Measurements from ENCODE around the gene CDX1. TPM values are rescaled to one million over a fixed set of nuclear protein-coding genes. Genes with fewer than 3 reads are reported as not detected.

Gene CDX1
- total RNA-seq, 4 donors from 2014 or later = not detected

- H3K36me3 ChIP-seq = no peaks in the 10 kb centered on the region
- no peak for TF ChIP-seq POLR2A (IDR thresholded peaks at IDR 0.05)
- TF ChIP-seq, protein P1, sequence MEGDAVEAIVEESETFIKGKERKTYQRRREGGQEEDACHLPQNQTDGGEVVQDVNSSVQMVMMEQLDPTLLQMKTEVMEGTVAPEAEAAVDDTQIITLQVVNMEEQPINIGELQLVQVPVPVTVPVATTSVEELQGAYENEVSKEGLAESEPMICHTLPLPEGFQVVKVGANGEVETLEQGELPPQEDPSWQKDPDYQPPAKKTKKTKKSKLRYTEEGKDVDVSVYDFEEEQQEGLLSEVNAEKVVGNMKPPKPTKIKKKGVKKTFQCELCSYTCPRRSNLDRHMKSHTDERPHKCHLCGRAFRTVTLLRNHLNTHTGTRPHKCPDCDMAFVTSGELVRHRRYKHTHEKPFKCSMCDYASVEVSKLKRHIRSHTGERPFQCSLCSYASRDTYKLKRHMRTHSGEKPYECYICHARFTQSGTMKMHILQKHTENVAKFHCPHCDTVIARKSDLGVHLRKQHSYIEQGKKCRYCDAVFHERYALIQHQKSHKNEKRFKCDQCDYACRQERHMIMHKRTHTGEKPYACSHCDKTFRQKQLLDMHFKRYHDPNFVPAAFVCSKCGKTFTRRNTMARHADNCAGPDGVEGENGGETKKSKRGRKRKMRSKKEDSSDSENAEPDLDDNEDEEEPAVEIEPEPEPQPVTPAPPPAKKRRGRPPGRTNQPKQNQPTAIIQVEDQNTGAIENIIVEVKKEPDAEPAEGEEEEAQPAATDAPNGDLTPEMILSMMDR (IDR thresholded peaks at IDR 0.05) = no peak
- H3K4me3 ChIP-seq = peak overlapping the region in 2 of 4 donors; percentile 23 to 42
- intact Hi-C loops (cut with DNase I) = no loop called here
- no peaks in the 10 kb centered on the region for H3K9me3 ChIP-seq
- H3K27ac ChIP-seq = peak overlapping the region in 3 of 4 donors; percentile 75 to 91 (median 87)
- peaks cover 0 to 24% (median 0%) of the 10 kb centered on the region in 4 donors for H3K27me3 ChIP-seq
- DNase-seq = no peak
- H3K4me1 ChIP-seq = peaks cover 0 to 87% (median 15%) of the 10 kb centered on the region in 3 donors
Measured at GRCh38 chr5:150149618-150150017, 17.0 kb upstream of the CDX1 start.

GRCh38 chr5:150152636-150153462, 13.7 kb upstream of the CDX1 start:
- WGBS, 2 donors = 50 to 71% methylated on average over 2 to 3 of the region's 12 CpGs
- peaks cover 8 to 77% (median 11%) of the 10 kb centered on the region in 3 donors for H3K4me1 ChIP-seq
- H3K4me3 ChIP-seq = peak overlapping the region; percentile 20 to 66 (median 49)

DNA sequence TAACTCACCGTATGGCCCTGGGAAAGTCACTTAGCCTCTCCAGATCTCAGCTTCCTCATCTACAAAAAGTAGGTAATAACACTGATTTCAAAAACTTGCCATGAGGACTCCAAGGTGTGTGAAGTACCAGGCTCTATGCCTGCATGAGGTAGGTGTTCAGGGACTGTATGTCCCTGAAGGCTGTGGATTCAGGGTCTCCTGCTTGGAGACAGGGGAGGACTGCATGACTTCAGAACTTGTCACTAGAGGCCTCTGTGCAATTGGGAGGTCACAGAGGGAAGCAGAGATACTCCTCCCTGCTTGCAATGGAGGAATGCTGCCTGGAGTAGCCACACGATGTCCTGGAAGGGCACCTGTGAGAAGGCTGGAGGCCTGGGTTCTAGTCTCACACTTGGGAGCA, 13.1 kb upstream of the CDX1 start:
- intact Hi-C loops (cut with DNase I) = no loop called here
- TF ChIP-seq, protein P1 (IDR thresholded peaks at IDR 0.05) = no peak
- TF ChIP-seq POLR2A (IDR thresholded peaks at IDR 0.05) = no peak
- Histone ChIP-seq H3K4me1 (peaks cover 11 to 77% (median 13%) of the 10 kb centered on the region in 3 donors), H3K27me3 (peaks cover 0 to 60% (median 0%) of the 10 kb centered on the region in 4 donors), H3K27ac (peak overlapping the region in 3 of 4 donors; percentile 87 to 91 (median 91)), H3K9me3 (no peaks in the 10 kb centered on the region), H3K36me3 (no peaks in the 10 kb centered on the region), H3K4me3 (peak overlapping the region; percentile 20 to 66 (median 49))
- WGBS, 2 donors = 60% methylated on average over 1 to 2 of the region's 2 CpGs
- DNase-seq = no peak

More at GRCh38 chr5:150152636-150153462, 13.7 kb upstream of the CDX1 start:
- peaks cover 0 to 55% (median 0%) of the 10 kb centered on the region in 4 donors for H3K27me3 ChIP-seq
- H3K27ac ChIP-seq = peak overlapping the region in 3 of 4 donors; percentile 87 to 91 (median 91)
- H3K36me3 ChIP-seq = no peaks in the 10 kb centered on the region
- TF ChIP-seq, protein P1 (IDR thresholded peaks at IDR 0.05) = no peak
- TF ChIP-seq POLR2A (IDR thresholded peaks at IDR 0.05) = no peak
- no peaks in the 10 kb centered on the region for H3K9me3 ChIP-seq
- DNase-seq = no peak
- intact Hi-C loops (cut with DNase I) = no loop called here

GRCh38 chr5:150153957-150154617, 12.5 kb upstream of the CDX1 start:
- Histone ChIP-seq H3K27ac (peak overlapping the region; percentile 74 to 91 (median 89)), H3K4me1 (peaks cover 11 to 77% (median 13%) of the 10 kb centered on the region in 3 donors), H3K27me3 (peaks cover 0 to 60% (median 0%) of the 10 kb centered on the region in 4 donors), H3K36me3 (no peaks in the 10 kb centered on the region), H3K4me3 (peak overlapping the region; percentile 20 to 66 (median 49)), H3K9me3 (no peaks in the 10 kb centered on the region)
- no peak for DNase-seq
- TF ChIP-seq, protein P1 (IDR thresholded peaks at IDR 0.05) = no peak
- peak in 1 of 4 donors; percentile 52 for TF ChIP-seq POLR2A (IDR thresholded peaks at IDR 0.05)
- WGBS, 2 donors = 65 to 68% methylated on average over 9 of the region's 9 CpGs
- intact Hi-C loops (cut with DNase I) = no loop called here
